H1 (cell line): ENCODE data around the gene SLC37A1. TPM values are rescaled to one million over a fixed set of nuclear protein-coding genes. Genes with fewer than 3 reads are reported as not detected.

Experiments used
- CTCF ChIA-PET: fragments of 300-600 bp; sonication (Branson Sonifier 250); formaldehyde crosslinking; loops from one replicate; lab custom pipeline; 2021; ENCODE audit not compliant: partially characterized antibody; lab: Charles Lee
- POLR2A ChIA-PET: fragments of 300-600 bp; sonication (Branson Sonifier 250); formaldehyde crosslinking; loops from one replicate; lab custom pipeline; 2021; ENCODE audit warnings: inconsistent platforms; ENCODE audit not compliant: partially characterized antibody; lab: Charles Lee
- DNase-seq, 2 experiments: peaks; one replicate each; pipeline versions ENCODE4 v3.0.0 to v3.0.0-alpha.2; 2010 to 2022; ENCODE audit warnings: low spot score in 2 of 2, low read depth in 1 of 2, mixed read lengths in 1 of 2
- FAIRE-seq: peaks from 2 replicates; lab custom pipeline; 2011; peaks lifted over from hg19 to GRCh38; lab: Jason Lieb, UNC
- H2AFZ ChIP-seq: 2 replicates; pipeline ENCODE4 v1.8.1; 2012; ENCODE audit warnings: low read length, inconsistent platforms
- H2AK5ac ChIP-seq: 2 replicates; pipeline ENCODE4 v1.6.1; 2013; ENCODE audit warnings: low read depth, low read length
- H2BK120ac ChIP-seq: replicated peaks from 2 replicates; pipeline ENCODE3; 2013; ENCODE audit warnings: low read depth, low read length, inconsistent platforms
- H2BK12ac ChIP-seq: 2 replicates; pipeline ENCODE4 v1.6.1; 2013; ENCODE audit warnings: low read depth, low read length
- H2BK15ac ChIP-seq: 2 replicates; pipeline ENCODE4 v1.6.1; 2013; ENCODE audit warnings: low read length
- H2BK20ac ChIP-seq: 2 replicates; pipeline ENCODE4 v1.6.1; 2013; ENCODE audit warnings: low read length
- H2BK5ac ChIP-seq: 2 replicates; pipeline ENCODE4 v1.6.1; 2013; ENCODE audit warnings: low read depth, low read length
- H3K14ac ChIP-seq: 2 replicates; pipeline ENCODE4 v1.6.1; 2013; ENCODE audit warnings: inconsistent platforms; ENCODE audit not compliant: insufficient read length
- H3K18ac ChIP-seq: 2 replicates; pipeline ENCODE4 v1.6.1; 2013; ENCODE audit warnings: low read length; ENCODE audit errors: extremely low read depth
- H3K23ac ChIP-seq: 2 replicates; pipeline ENCODE4 v1.6.1; 2013; ENCODE audit warnings: inconsistent platforms; ENCODE audit not compliant: insufficient read length
- H3K23me2 ChIP-seq: 2 replicates; pipeline ENCODE4 v1.6.1; 2013; ENCODE audit warnings: low read depth, low read length
- H3K27ac ChIP-seq: 2 replicates; pipeline ENCODE4 v1.6.1; 2011; ENCODE audit warnings: low read depth, low read length, inconsistent platforms
- H3K27me3 ChIP-seq, 4 experiments: replicated peaks in 1 of 4; 1 replicate in 1 of 4; 2 replicates in 3 of 4; pipeline versions ENCODE4 v1.6.1 to v1.8.1; 2011 to 2013; ENCODE audit warnings: low read length in 3 of 4, mild to moderate bottlenecking in 3 of 4, inconsistent platforms in 2 of 4, mixed read lengths in 2 of 4, moderate library complexity in 1 of 4; ENCODE audit not compliant: control insufficient read depth in 3 of 4, insufficient read depth in 3 of 4; ENCODE audit errors: extremely low read depth in 1 of 4
- H3K36me3 ChIP-seq, 4 experiments: 2 replicates each; pipeline versions ENCODE4 v1.6.1 to v1.8.1; 2011 to 2013; ENCODE audit warnings: mild to moderate bottlenecking in 4 of 4, low read length in 3 of 4, moderate library complexity in 2 of 4, control low read depth in 1 of 4, inconsistent platforms in 1 of 4; ENCODE audit not compliant: insufficient read depth in 4 of 4, control insufficient read depth in 2 of 4
- H3K4ac ChIP-seq: replicated peaks from 2 replicates; pipeline ENCODE3; 2013; ENCODE audit warnings: low read length, low read depth, mixed read lengths, inconsistent platforms; ENCODE audit not compliant: insufficient read length
- H3K4me1 ChIP-seq, 4 experiments: replicated peaks in 1 of 4; 1 replicate in 1 of 4; 2 replicates in 3 of 4; pipeline versions ENCODE4 v1.6.1 to v1.8.1; 2011 to 2013; ENCODE audit warnings: low read length in 3 of 4, inconsistent platforms in 2 of 4, mixed read lengths in 1 of 4; ENCODE audit not compliant: insufficient read depth in 4 of 4, control insufficient read depth in 3 of 4
- H3K4me2 ChIP-seq, 2 experiments: 2 replicates each; pipeline versions ENCODE4 v1.6.1 to v1.8.1; 2011 to 2013; ENCODE audit warnings: low read depth in 2 of 2, low read length in 2 of 2, control low read depth in 1 of 2, inconsistent platforms in 1 of 2, mild to moderate bottlenecking in 1 of 2; ENCODE audit not compliant: insufficient read depth in 1 of 2
- H3K4me3 ChIP-seq, 4 experiments: fragments of 200-600, 300-600 bp in 1 of 4; sonication (generic), shearing (Covaris generic), sonication (Bioruptor Twin) in 1 of 4; 2 replicates each; pipeline versions ENCODE4 v1.5.1 to v1.8.1; 2011 to 2016; ENCODE audit warnings: low read length in 4 of 4, low read depth in 3 of 4, control low read depth in 2 of 4, inconsistent platforms in 2 of 4, mild to moderate bottlenecking in 2 of 4, mixed read lengths in 1 of 4, moderate library complexity in 1 of 4; ENCODE audit not compliant: insufficient read depth in 2 of 4; ENCODE audit errors: extremely low read depth in 1 of 4
- H3K56ac ChIP-seq: replicated peaks from 2 replicates; pipeline ENCODE3; 2013; ENCODE audit warnings: low read depth, mild to moderate bottlenecking, mixed read lengths, low read length, inconsistent platforms; ENCODE audit not compliant: insufficient read length
- H3K79me1 ChIP-seq: 2 replicates; pipeline ENCODE4 v1.6.1; 2013; ENCODE audit warnings: low read depth, low read length, control low read depth
- H3K79me2 ChIP-seq, 2 experiments: 2 replicates each; pipeline versions ENCODE4 v1.6.1 to v1.8.1; 2012 to 2013; ENCODE audit warnings: low read length in 2 of 2, mild to moderate bottlenecking in 2 of 2, inconsistent platforms in 1 of 2; ENCODE audit not compliant: insufficient read depth in 2 of 2, control insufficient read depth in 1 of 2
- H3K9ac ChIP-seq, 4 experiments: replicated peaks in 1 of 4; 1 replicate in 1 of 4; 2 replicates in 3 of 4; pipeline versions ENCODE4 v1.6.1 to v1.8.1; 2011 to 2013; ENCODE audit warnings: low read depth in 3 of 4, low read length in 3 of 4, control low read depth in 2 of 4, mild to moderate bottlenecking in 2 of 4, moderate library complexity in 2 of 4, inconsistent platforms in 1 of 4; ENCODE audit errors: extremely low read depth in 1 of 4
- H3K9me3 ChIP-seq, 2 experiments: 2 replicates each; pipeline versions ENCODE4 v1.6.1 to v1.8.1; 2012 to 2013; ENCODE audit warnings: mild to moderate bottlenecking in 2 of 2, moderate library complexity in 2 of 2, control low read depth in 1 of 2, inconsistent platforms in 1 of 2, low read depth in 1 of 2, low read length in 1 of 2, mixed read lengths in 1 of 2; ENCODE audit not compliant: insufficient read depth in 2 of 2
- H4K20me1 ChIP-seq, 2 experiments: replicated peaks in 1 of 2; 2 replicates each; pipeline versions ENCODE3 to v1.8.1; 2011 to 2013; ENCODE audit warnings: inconsistent platforms in 2 of 2, low read length in 2 of 2, mild to moderate bottlenecking in 1 of 2; ENCODE audit not compliant: insufficient read depth in 2 of 2, control insufficient read depth in 1 of 2
- H4K5ac ChIP-seq: 2 replicates; pipeline ENCODE4 v1.6.1; 2013; ENCODE audit warnings: low read length, low read depth, mixed read lengths, inconsistent platforms; ENCODE audit not compliant: insufficient read length
- H4K8ac ChIP-seq: 2 replicates; pipeline ENCODE4 v1.8.0; 2013; ENCODE audit warnings: mild to moderate bottlenecking, moderate library complexity, low read length, inconsistent platforms; ENCODE audit not compliant: insufficient read depth; ENCODE audit errors: extremely low read depth
- H4K91ac ChIP-seq: replicated peaks from 2 replicates; pipeline ENCODE3; 2013; ENCODE audit warnings: low read length, mixed read lengths, inconsistent platforms; ENCODE audit not compliant: insufficient read length
- BACH1 ChIP-seq: IDR thresholded peaks from 2 replicates; pipeline ENCODE4 v1.6.1; 2012; ENCODE audit warnings: low read length, improper control_type of control experiment
- CBX5 ChIP-seq: fragments of 300-800, 300-1000 bp; sonication (generic); IDR thresholded peaks from 2 replicates; pipeline ENCODE4 v1.7.1; 2016; ENCODE audit warnings: antibody characterized with exemption, low read length, low read depth
- CHD1 ChIP-seq: IDR thresholded peaks from 2 replicates; pipeline ENCODE4 v1.6.1; 2012; ENCODE audit warnings: low read depth, low read length, improper control_type of control experiment
- GABPA ChIP-seq: IDR thresholded peaks from 2 replicates; pipeline ENCODE4 v1.6.1; 2011; ENCODE audit warnings: mild to moderate bottlenecking, low read length, moderate library complexity, borderline replicate concordance; ENCODE audit not compliant: insufficient read depth
- POLR2AphosphoS5 ChIP-seq: IDR thresholded peaks from 2 replicates; pipeline ENCODE4 v1.6.1; 2011; ENCODE audit warnings: low read depth, low read length
- POU5F1 ChIP-seq: IDR thresholded peaks from 2 replicates; pipeline ENCODE4 v1.6.1; 2011; ENCODE audit warnings: low read depth, mild to moderate bottlenecking, low read length, moderate library complexity
- TEAD4 ChIP-seq: IDR thresholded peaks from 2 replicates; pipeline ENCODE4 v1.6.1; 2012; ENCODE audit warnings: low read depth, low read length, inconsistent platforms, mixed read lengths
- YY1 ChIP-seq: IDR thresholded peaks from 2 replicates; pipeline ENCODE4 v1.6.1; 2011; ENCODE audit warnings: low read depth, mild to moderate bottlenecking, low read length
- WGBS, 2 experiments: shearing (Covaris generic) in 1 of 2; methylation state at CpG; one replicate each; pipeline versions ENCODE4 v1.1.6 to v1.1.7; 2013 to 2015; ENCODE audit warnings: low lambda C conversion rate in 2 of 2, mixed read lengths in 2 of 2, inconsistent platforms in 1 of 2, low coverage in 1 of 2, missing lambda C conversion rate in 1 of 2; ENCODE audit not compliant: insufficient replicate concordance in 2 of 2, insufficient coverage in 1 of 2, insufficient read length in 1 of 2; ENCODE audit errors: extremely low coverage in 1 of 2, missing lambda C conversion rate in 1 of 2; 5-methylcytosine and 5-hydroxymethylcytosine counted together
- polyA plus RNA-seq, 7 experiments: library from polyadenylated mRNA; depleted of rRNA in 3 of 7; stranded (reverse) in 5 of 7; unstranded in 2 of 7; fragments of >200 nt in 5 of 7; fragments of 200-250 nt in 2 of 7; gene quantifications; 1 replicate in 5 of 7; 2 replicates in 1 of 7; 4 replicates in 1 of 7; pipeline versions ENCODE4 v1.2.1 to v1.2.3, GENCODE V29; 2011 to 2013; ENCODE audit warnings: missing spikeins in 2 of 7, mixed read lengths in 2 of 7
- total RNA-seq: library from RNA; stranded (reverse); fragmentation: NEBNext Ultra II Directional; extraction: Animal tissue kit (Norgen Biotek cat#: 25700); gene quantifications from 2 replicates; pipeline ENCODE4 v1.2.1, GENCODE V29; 2021

SLC37A1 gene
- total and polyA plus RNA-seq, 2 of the 8 experiments (the other 6 are each of a cell fraction or from before 2014, with no cell fraction given), result 15.6 to 30.9 TPM

DNA sequence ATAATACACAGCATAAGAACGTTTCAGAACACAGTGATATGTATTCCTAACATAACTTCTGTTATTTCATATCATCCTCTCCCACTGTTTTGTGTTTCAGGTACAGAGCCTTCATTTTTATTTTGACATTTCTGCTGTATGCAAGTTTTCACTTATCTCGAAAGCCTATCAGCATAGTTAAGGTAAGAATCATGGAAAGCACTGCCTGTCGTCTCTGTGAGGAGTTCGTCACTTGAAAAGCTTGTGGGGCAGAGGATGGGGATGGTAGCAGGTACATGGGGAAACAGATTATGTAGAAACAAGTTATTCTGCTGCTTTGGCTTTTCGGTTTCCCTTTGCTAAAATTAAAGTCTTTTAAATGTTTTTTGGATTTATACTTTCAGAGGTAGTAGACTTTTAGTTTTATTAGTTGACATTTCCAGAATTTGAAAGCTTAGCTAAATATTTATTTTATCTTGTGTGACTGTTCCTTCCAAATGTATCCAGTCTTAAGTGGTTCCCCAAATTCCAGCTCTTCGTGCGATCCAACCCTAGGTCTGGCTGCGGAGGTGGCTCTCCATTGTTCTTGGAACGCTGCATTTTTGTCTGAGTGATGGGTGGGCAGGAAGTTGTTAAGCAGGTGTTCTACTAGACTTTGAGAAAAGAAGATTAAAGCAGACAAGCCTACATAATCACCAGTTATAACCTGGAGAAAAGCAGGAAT is 12.2 kb downstream of the SLC37A1 start:
- TF ChIP-seq POU5F1 (no peak), CBX5 (no peak), BACH1 (no peak), POLR2AphosphoS5 (no peak), GABPA (no peak), TEAD4 (no peak), CHD1 (no peak), YY1 (no peak)
- no peak overlapping the region for H3K23ac ChIP-seq
- FAIRE-seq (no peak), DNase-seq (no peak)
- no peak overlapping the region for H4K5ac ChIP-seq
- no peaks in the 10 kb centered on the region for H3K27me3 ChIP-seq
- peak overlapping the region in 1 of 2 experiments; percentile 83; a peak in 1 of 4 replicates for H3K4me2 ChIP-seq
- no peak overlapping the region for H3K4me3 ChIP-seq
- no peak overlapping the region for H2BK20ac ChIP-seq
- H2AFZ ChIP-seq, result no peak overlapping the region
- ChIA-PET POLR2A (interaction anchor here (1.1 to 3.3 kb wide), 2 partner anchors 10 to 12 kb away, joined by 3 to 19 read pairs; partner anchors contain the start of gene SLC37A1), CTCF (interaction anchor here (1.0 kb wide), 1 partner anchor 216 kb away, joined by 4 read pairs; no protein-coding TSS in a partner anchor)
- H4K8ac ChIP-seq, result no peak overlapping the region
- H2BK120ac ChIP-seq, result no peak overlapping the region
- H3K79me1 ChIP-seq, result peaks cover 2% of the 10 kb centered on the region; the same call in 1 of the 2 replicates
- H2BK15ac ChIP-seq, result no peak overlapping the region
- H3K56ac ChIP-seq, result no peak overlapping the region
- H3K36me3 ChIP-seq, result peaks cover 0 to 25% (median 6%) of the 10 kb centered on the region in 4 experiments; a peak in 6 of 8 replicates
- H4K20me1 ChIP-seq, result no peaks in the 10 kb centered on the region
- H3K9ac ChIP-seq, result no peak overlapping the region
- no peaks in the 10 kb centered on the region for H3K23me2 ChIP-seq
- H2AK5ac ChIP-seq, result no peak overlapping the region
- no peak overlapping the region for H2BK12ac ChIP-seq
- H3K4ac ChIP-seq, result no peak overlapping the region
- no peak overlapping the region for H3K14ac ChIP-seq
- H3K27ac ChIP-seq, result no peak overlapping the region
- H2BK5ac ChIP-seq, result no peak overlapping the region
- H3K79me2 ChIP-seq, result 0 out of 4 replicates have a peak, but pooled peaks cover 0 to 8% of the 10 kb centered on the region in 2 experiments
- H4K91ac ChIP-seq, result no peak overlapping the region
- H3K4me1 ChIP-seq, result peaks cover 8 to 20% (median 14%) of the 10 kb centered on the region in 4 experiments
- 89% methylated on average over 9 of the region's 9 CpGs; no CpG with 5 or more reads in 1 of the 2 experiments for WGBS, 2 experiments
- no peaks in the 10 kb centered on the region for H3K9me3 ChIP-seq
- no peak overlapping the region for H3K18ac ChIP-seq
